NB4 (cell line): ENCODE results near the gene DSG3.

Experiments used
- DNase-seq: peaks from one replicate; pipeline ENCODE4 v3.0.0; 2010; ENCODE audit warnings: low read depth
- H3K4me3 ChIP-seq: one replicate; pipeline ENCODE4 v1.5.1; 2011; ENCODE audit warnings: mild to moderate bottlenecking, low read depth, low read length, moderate library complexity
- MYC ChIP-seq: IDR thresholded peaks from 2 replicates; pipeline ENCODE4 v1.6.1; 2011; ENCODE audit warnings: low read depth, low read length
- POLR2A ChIP-seq: IDR thresholded peaks from 2 replicates; pipeline ENCODE4 v1.6.1; 2011; ENCODE audit warnings: mild to moderate bottlenecking; ENCODE audit not compliant: insufficient read length; ENCODE audit errors: extremely low read depth
- TF ChIP-seq, protein P1 (sequence below): IDR thresholded peaks from 2 replicates; pipeline ENCODE4 v1.6.1; 2011; ENCODE audit warnings: low read depth, low read length
- TF ChIP-seq, protein P2 (sequence below): IDR thresholded peaks from one replicate; pipeline ENCODE4 v1.5.1; 2012; ENCODE audit warnings: low read depth, low read length

DSG3 gene

DNA sequence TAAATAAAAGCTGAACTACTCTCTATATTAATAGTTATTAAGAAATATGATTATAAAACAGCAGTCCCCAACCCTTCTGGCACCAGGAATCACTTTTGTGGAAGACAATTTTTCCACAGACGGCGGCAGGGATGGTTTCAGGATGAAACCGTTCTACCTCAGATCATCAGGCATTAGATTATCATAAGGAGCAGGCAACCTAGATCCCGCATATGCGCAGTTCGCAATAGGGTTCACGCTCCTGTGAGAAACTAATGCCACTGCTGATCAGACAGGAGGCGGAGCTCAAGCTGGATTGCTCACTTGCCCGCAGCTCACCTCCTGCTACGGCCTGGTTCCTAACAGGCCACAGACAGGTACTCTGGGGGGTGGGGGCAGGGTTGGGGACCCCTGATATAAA, 31.1 kb downstream of the DSG3 start:
- no peak overlapping the region for H3K4me3 ChIP-seq
- TF ChIP-seq, protein P1, sequence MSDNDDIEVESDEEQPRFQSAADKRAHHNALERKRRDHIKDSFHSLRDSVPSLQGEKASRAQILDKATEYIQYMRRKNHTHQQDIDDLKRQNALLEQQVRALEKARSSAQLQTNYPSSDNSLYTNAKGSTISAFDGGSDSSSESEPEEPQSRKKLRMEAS, result no peak
- TF ChIP-seq, protein P2, sequence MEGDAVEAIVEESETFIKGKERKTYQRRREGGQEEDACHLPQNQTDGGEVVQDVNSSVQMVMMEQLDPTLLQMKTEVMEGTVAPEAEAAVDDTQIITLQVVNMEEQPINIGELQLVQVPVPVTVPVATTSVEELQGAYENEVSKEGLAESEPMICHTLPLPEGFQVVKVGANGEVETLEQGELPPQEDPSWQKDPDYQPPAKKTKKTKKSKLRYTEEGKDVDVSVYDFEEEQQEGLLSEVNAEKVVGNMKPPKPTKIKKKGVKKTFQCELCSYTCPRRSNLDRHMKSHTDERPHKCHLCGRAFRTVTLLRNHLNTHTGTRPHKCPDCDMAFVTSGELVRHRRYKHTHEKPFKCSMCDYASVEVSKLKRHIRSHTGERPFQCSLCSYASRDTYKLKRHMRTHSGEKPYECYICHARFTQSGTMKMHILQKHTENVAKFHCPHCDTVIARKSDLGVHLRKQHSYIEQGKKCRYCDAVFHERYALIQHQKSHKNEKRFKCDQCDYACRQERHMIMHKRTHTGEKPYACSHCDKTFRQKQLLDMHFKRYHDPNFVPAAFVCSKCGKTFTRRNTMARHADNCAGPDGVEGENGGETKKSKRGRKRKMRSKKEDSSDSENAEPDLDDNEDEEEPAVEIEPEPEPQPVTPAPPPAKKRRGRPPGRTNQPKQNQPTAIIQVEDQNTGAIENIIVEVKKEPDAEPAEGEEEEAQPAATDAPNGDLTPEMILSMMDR, result no peak
- TF ChIP-seq POLR2A, result no peak
- TF ChIP-seq MYC, result no peak
- DNase-seq, result no peak

DNA sequence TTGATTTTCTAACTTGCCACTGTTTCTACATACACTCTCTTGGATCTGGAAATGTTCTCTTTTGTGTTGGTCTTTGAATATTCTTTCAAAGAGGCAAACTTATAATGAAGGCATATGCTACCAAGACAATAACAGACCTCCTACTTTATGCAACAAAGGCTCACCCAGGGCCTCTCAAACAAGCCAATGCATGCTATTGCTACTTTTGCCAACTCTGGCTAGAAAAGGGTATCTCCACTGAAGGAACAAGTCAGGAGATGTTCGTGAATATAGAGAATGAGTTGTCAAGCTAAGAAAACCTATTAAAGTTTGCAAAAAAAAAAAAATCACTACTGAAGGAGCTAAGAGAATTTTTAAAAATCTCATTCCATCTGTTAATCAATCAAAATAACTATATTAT, 34.5 kb downstream of the DSG3 start:
- no peak for DNase-seq
- H3K4me3 ChIP-seq, result no peak overlapping the region
- TF ChIP-seq, protein P2, result no peak
- TF ChIP-seq MYC (no peak), POLR2A (no peak)
- TF ChIP-seq, protein P1, result no peak

DNA sequence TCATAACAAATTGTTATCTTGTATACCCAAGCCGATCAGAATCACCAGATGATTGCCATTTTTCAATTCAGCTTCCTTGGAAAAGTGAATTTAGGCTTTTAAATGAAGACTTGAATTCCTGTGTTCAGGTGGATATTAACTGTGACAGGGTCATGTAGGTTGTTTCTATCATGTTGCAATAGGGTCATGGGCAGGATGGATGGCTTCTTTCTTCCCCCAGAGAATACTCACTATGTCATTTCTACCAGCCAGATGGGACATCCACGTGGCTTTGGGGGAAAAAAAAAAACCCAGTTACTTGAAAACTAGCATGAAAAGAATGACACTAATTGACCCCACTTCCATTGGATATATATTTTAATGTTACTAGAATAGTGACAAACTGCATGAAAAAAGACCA, 35.9 kb downstream of the DSG3 start:
- no peak for TF ChIP-seq POLR2A
- TF ChIP-seq, protein P2, result no peak
- TF ChIP-seq, protein P1, result no peak
- TF ChIP-seq MYC, result no peak
- H3K4me3 ChIP-seq, result no peak overlapping the region
- no peak for DNase-seq

DNA sequence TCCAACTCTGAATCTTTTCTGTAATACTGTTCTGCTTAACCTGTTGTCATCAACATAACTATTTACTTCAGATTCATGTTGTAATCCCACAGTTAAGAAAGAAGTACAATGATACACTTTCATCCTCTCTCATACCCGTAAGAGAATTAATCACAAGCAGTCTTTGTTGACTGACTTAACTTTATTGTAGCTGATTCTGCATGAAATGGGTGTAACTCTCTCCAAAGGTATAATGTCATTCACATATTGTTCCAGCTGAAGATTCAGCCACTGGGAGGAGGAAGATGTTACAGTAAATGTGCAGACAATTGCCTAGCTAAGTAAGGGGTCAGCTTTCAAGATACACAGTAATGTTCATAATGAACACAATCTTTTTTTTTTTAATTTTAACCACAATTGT, 36.9 kb downstream of the DSG3 start:
- H3K4me3 ChIP-seq, result no peak overlapping the region
- DNase-seq, result no peak
- TF ChIP-seq, protein P1, result no peak
- no peak for TF ChIP-seq MYC
- TF ChIP-seq, protein P2, result no peak
- TF ChIP-seq POLR2A, result no peak

DNA sequence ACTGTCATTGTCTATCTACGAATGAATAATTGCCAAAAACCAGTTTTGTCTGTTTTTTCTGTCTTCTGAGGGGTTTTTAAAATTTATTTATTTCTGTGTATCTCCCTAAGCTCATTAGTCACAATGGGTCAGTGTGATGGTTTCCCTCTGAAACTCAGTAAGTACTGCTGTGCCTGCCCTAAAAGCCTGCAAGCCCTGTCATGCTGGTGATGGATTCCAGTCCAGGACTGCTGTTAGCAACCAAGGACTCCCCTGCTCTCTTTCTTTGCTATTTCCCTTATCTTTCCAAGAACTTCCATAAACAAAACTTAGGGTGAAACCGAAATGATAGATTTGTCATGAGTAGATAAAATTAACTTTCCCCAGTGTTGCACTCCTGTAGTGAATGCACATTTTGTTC, 38.6 kb downstream of the DSG3 start:
- no peak overlapping the region for H3K4me3 ChIP-seq
- DNase-seq, result no peak
- TF ChIP-seq, protein P2, result no peak
- no peak for TF ChIP-seq POLR2A
- TF ChIP-seq MYC, result no peak
- TF ChIP-seq, protein P1, result no peak
